ENCODE results near the gene QKI.

The QKI gene

GRCh38 chr6:163423696-163424095, 9.2 kb downstream of the QKI start:
- no peak for TF ChIP-seq ZNF521 (tag by site-specific recombination; IDR thresholded peaks at IDR 0.05)
- no peak for TF ChIP-seq ZNF768 (tag by site-specific recombination; IDR thresholded peaks at IDR 0.05)
- no peak for TF ChIP-seq ZEB2 (tag by site-specific recombination; IDR thresholded peaks at IDR 0.05)
- no peak for TF ChIP-seq ZFP41 (tag by site-specific recombination; IDR thresholded peaks at IDR 0.05; ENCODE audit: borderline replicate concordance)
- no peak for TF ChIP-seq ZNF266 (tag by site-specific recombination; IDR thresholded peaks at IDR 0.05; ENCODE audit: low read depth)
- no peak for TF ChIP-seq ZNF23 (tag by site-specific recombination; IDR thresholded peaks at IDR 0.05; ENCODE audit: borderline replicate concordance)
- no peak for TF ChIP-seq TRIM28 (IDR thresholded peaks at IDR 0.05; ENCODE audit: borderline replicate concordance, low read length)
- no peak for TF ChIP-seq ZNF664 (tag by site-specific recombination; IDR thresholded peaks at IDR 0.05)
- TF ChIP-seq ZSCAN5A (tag by site-specific recombination; IDR thresholded peaks at IDR 0.05) = no peak
- TF ChIP-seq ZNF571 (tag by site-specific recombination; IDR thresholded peaks at IDR 0.05) = no peak
- TF ChIP-seq ZNF114 (tag by site-specific recombination; IDR thresholded peaks at IDR 0.05) = no peak
- TF ChIP-seq ZNF112 (tag by site-specific recombination; IDR thresholded peaks at IDR 0.05) = no peak
- no peak overlapping the region for H3K27ac ChIP-seq (ENCODE audit: extremely low read depth, low read depth, low read length)
- H3K4me3 ChIP-seq (ENCODE audit: low read depth, low read length) = no peak overlapping the region
- ChIA-PET POLR2A (interaction anchor here (0.6 kb wide), 1 partner anchor 34 kb away, joined by 4 read pairs; no protein-coding TSS in a partner anchor), CTCF (interaction anchor here (0.6 to 1.6 kb wide), 7 partner anchors 12 to 737 kb away, joined by 3 to 5 read pairs (median 3); no protein-coding TSS in a partner anchor)
- peaks cover 22% of the 10 kb centered on the region for H3K4me1 ChIP-seq (ENCODE audit: control insufficient read depth, insufficient read depth, low read length)
- no peaks in the 10 kb centered on the region for H3K36me3 ChIP-seq (ENCODE audit: control insufficient read depth in 2 of 2, insufficient read depth in 1 of 2, low read length in 2 of 2)
- H3K9me3 ChIP-seq (ENCODE audit: control insufficient read depth, insufficient read depth, low read depth, low read length) = no peaks in the 10 kb centered on the region

GRCh38 chr6:163427498-163428254, 13.2 kb downstream of the QKI start:
- 0 out of 2 replicates have a peak, but pooled peaks have one; percentile 38 for TF ChIP-seq ZNF660 (tag by site-specific recombination; IDR thresholded peaks at IDR 0.05)
- TF ChIP-seq, protein P1, sequence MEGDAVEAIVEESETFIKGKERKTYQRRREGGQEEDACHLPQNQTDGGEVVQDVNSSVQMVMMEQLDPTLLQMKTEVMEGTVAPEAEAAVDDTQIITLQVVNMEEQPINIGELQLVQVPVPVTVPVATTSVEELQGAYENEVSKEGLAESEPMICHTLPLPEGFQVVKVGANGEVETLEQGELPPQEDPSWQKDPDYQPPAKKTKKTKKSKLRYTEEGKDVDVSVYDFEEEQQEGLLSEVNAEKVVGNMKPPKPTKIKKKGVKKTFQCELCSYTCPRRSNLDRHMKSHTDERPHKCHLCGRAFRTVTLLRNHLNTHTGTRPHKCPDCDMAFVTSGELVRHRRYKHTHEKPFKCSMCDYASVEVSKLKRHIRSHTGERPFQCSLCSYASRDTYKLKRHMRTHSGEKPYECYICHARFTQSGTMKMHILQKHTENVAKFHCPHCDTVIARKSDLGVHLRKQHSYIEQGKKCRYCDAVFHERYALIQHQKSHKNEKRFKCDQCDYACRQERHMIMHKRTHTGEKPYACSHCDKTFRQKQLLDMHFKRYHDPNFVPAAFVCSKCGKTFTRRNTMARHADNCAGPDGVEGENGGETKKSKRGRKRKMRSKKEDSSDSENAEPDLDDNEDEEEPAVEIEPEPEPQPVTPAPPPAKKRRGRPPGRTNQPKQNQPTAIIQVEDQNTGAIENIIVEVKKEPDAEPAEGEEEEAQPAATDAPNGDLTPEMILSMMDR (tag by site-specific recombination; IDR thresholded peaks at IDR 0.05) = peak; percentile 56
- TF ChIP-seq ZNF600 (tag by site-specific recombination; IDR thresholded peaks at IDR 0.05) = 0 out of 2 replicates have a peak, but pooled peaks have one; percentile 50
- TF ChIP-seq ZSCAN4 (tag by site-specific recombination; IDR thresholded peaks at IDR 0.05) = peak; percentile 79
- TF ChIP-seq IKZF3 (tag by site-specific recombination; IDR thresholded peaks at IDR 0.05) = peak; percentile 48; the same call in 1 of the 2 replicates
- TF ChIP-seq ZNF654 (tag by site-specific recombination; IDR thresholded peaks at IDR 0.05; ENCODE audit: low read depth) = peak; percentile 83
- no peak for TF ChIP-seq ZNF155 (tag by site-specific recombination; IDR thresholded peaks at IDR 0.05)
- TF ChIP-seq PRDM6 (tag by site-specific recombination; IDR thresholded peaks at IDR 0.05) = peak; percentile 34
- TF ChIP-seq, protein P2, sequence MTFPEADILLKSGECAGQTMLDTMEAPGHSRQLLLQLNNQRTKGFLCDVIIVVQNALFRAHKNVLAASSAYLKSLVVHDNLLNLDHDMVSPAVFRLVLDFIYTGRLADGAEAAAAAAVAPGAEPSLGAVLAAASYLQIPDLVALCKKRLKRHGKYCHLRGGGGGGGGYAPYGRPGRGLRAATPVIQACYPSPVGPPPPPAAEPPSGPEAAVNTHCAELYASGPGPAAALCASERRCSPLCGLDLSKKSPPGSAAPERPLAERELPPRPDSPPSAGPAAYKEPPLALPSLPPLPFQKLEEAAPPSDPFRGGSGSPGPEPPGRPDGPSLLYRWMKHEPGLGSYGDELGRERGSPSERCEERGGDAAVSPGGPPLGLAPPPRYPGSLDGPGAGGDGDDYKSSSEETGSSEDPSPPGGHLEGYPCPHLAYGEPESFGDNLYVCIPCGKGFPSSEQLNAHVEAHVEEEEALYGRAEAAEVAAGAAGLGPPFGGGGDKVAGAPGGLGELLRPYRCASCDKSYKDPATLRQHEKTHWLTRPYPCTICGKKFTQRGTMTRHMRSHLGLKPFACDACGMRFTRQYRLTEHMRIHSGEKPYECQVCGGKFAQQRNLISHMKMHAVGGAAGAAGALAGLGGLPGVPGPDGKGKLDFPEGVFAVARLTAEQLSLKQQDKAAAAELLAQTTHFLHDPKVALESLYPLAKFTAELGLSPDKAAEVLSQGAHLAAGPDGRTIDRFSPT (tag by site-specific recombination; IDR thresholded peaks at IDR 0.05) = no peak
- peak; percentile 47; the same call in 1 of the 2 replicates for TF ChIP-seq PRDM1 (tag by site-specific recombination; IDR thresholded peaks at IDR 0.05)
- H3K4me3 ChIP-seq (ENCODE audit: low read depth, low read length) = no peak overlapping the region
- no peaks in the 10 kb centered on the region for H3K9me3 ChIP-seq (ENCODE audit: control insufficient read depth, insufficient read depth, low read depth, low read length)
- peaks cover 13% of the 10 kb centered on the region for H3K4me1 ChIP-seq (ENCODE audit: control insufficient read depth, insufficient read depth, low read length)
- POLR2A ChIA-PET = no interaction called here
- CTCF ChIA-PET = interaction anchor here (0.6 to 5.0 kb wide), 24 partner anchors 8 to 898 kb away, joined by 3 to 19 read pairs (median 4); no protein-coding TSS in a partner anchor
- H3K27ac ChIP-seq (ENCODE audit: extremely low read depth, low read depth, low read length) = no peak overlapping the region
- H3K36me3 ChIP-seq (ENCODE audit: control insufficient read depth in 2 of 2, insufficient read depth in 1 of 2, low read length in 2 of 2) = no peaks in the 10 kb centered on the region

Data from HEK293 (cell line).